Keratinocyte (primary cell): Measurements from ENCODE around the gene TET1.
"Not testable (repeated sequence)": the region's sequence is repeated elsewhere in the genome, so short reads cannot be mapped to it uniquely, and the experiment has no call there.

Experiments
- CTCF ChIP-seq, 3 experiments: IDR thresholded peaks in 1 of 3; conservative IDR thresholded peaks in 1 of 3; optimal IDR thresholded peaks in 1 of 3; 2 replicates in 2 of 3; 3 replicates in 1 of 3; pipeline versions ENCODE3 to v1.5.1; 2011; ENCODE audit warnings: low read length in 3 of 3, mild to moderate bottlenecking in 3 of 3, moderate library complexity in 2 of 3, control low read depth in 1 of 3, inconsistent platforms in 1 of 3; ENCODE audit not compliant: insufficient read depth in 2 of 3; ENCODE audit errors: extremely low read depth in 1 of 3
- EZH2 ChIP-seq: IDR thresholded peaks from one replicate; pipeline ENCODE4 v1.6.1; 2012; ENCODE audit warnings: inconsistent platforms, mild to moderate bottlenecking, low read length, moderate library complexity

- not testable (repeated sequence) for TF ChIP-seq CTCF (optimal IDR thresholded peaks at IDR 0.05 in 1 of 3, IDR thresholded peaks at IDR 0.05 in 1 of 3, conservative IDR thresholded peaks at IDR 0.05 in 1 of 3; ENCODE audit: extremely low read depth in 1 of 3, insufficient read depth in 2 of 3, low read length in 3 of 3); EZH2
Observed at GRCh38 chr10:68516216-68516615, 43.9 kb upstream of the TET1 start.
